Immature natural killer cell (primary cell): ENCODE results near the gene CD27. TPM values are rescaled to one million over a fixed set of nuclear protein-coding genes. Genes with fewer than 3 reads are reported as not detected.
"Not testable (repeated sequence)": the region's sequence is repeated elsewhere in the genome, so short reads cannot be mapped to it uniquely, and the experiment has no call there.

Experiments used
- DNase-seq, 3 donors: peaks; one replicate each; pipeline ENCODE4 v3.0.0; 2022; ENCODE audit warnings: mixed read lengths in 1 of 3
- H3K27ac Mint-ChIP-seq, 6 donors: one replicate each; pipeline ENCODE4 v1.8.0; 2020; ENCODE audit warnings: mixed read lengths in 6 of 6, mild to moderate bottlenecking in 5 of 6, inconsistent platforms in 4 of 6, moderate library complexity in 3 of 6
- H3K27me3 Mint-ChIP-seq, 3 donors: one replicate each; pipeline ENCODE4 v1.8.0; 2020 to 2021; ENCODE audit warnings: low read depth in 3 of 3, mild to moderate bottlenecking in 3 of 3, mixed read lengths in 3 of 3, moderate library complexity in 3 of 3, inconsistent platforms in 1 of 3
- H3K36me3 Mint-ChIP-seq, 3 donors: one replicate each; pipeline ENCODE4 v1.8.0; 2020; ENCODE audit warnings: mixed read lengths in 3 of 3, inconsistent platforms in 2 of 3, mild to moderate bottlenecking in 2 of 3
- H3K4me1 Mint-ChIP-seq, 2 donors: one replicate each; pipeline ENCODE4 v1.8.0; 2020; ENCODE audit warnings: inconsistent platforms in 2 of 2, mild to moderate bottlenecking in 2 of 2, mixed read lengths in 2 of 2, moderate library complexity in 1 of 2
- H3K4me3 Mint-ChIP-seq, 5 donors: one replicate each; pipeline ENCODE4 v1.8.0; 2020; ENCODE audit warnings: mild to moderate bottlenecking in 5 of 5, mixed read lengths in 5 of 5, inconsistent platforms in 3 of 5, moderate library complexity in 3 of 5
- H3K9me3 Mint-ChIP-seq, 6 donors: one replicate each; pipeline ENCODE4 v1.8.0; 2020; ENCODE audit warnings: mild to moderate bottlenecking in 6 of 6, mixed read lengths in 6 of 6, inconsistent platforms in 4 of 6, moderate library complexity in 3 of 6
- polyA plus RNA-seq, 3 donors: library from polyadenylated mRNA; unstranded; fragments of 300-500 nt; fragmentation: Illumina TruSeq; gene quantifications; one replicate each; pipeline ENCODE4 v1.2.3, GENCODE V29; 2021

Gene CD27
- polyA plus RNA-seq, 3 donors from 2014 or later: 17.0 to 28.5 (median 25.4) TPM

- peak; percentile 94 to 95 (median 94) for DNase-seq
- Mint-ChIP-seq H3K27ac (peak within 1 kb of the TSS; percentile 95 to 99 (median 97)), H3K36me3 (peaks cover 0 to 8% (median 4%) of the 10 kb centered on the region in 3 donors), H3K9me3 (no peaks in the 10 kb centered on the region), H3K4me3 (peak within 1 kb of the TSS; percentile 92 to 98 (median 96)), H3K4me1 (peaks cover 33 to 45% of the 10 kb centered on the region in 2 donors), H3K27me3 (peaks cover 9 to 22% (median 10%) of the 10 kb centered on the region in 3 donors)
Measured at GRCh38 chr12:6493497-6494257, 48.9 kb downstream of the CD27 start, which contains the start of gene NCAPD2. Gene NCAPD2, plus strand, starts transcription at chr12:6494102. Its CDS starts 997 bp downstream, at chr12:6495099.

- Mint-ChIP-seq H3K4me3 (peak overlapping the region; percentile 92 to 98 (median 96)), H3K27ac (peak overlapping the region; percentile 93 to 99 (median 96)), H3K27me3 (peaks cover 9 to 22% (median 10%) of the 10 kb centered on the region in 3 donors)
Measured at GRCh38 chr12:6494258-6494743, 49.5 kb downstream of the CD27 start.

GRCh38 chr12:6494968-6495367 lies 50.2 kb downstream of the CD27 start:
- H3K4me1 Mint-ChIP-seq: peaks cover 33 to 45% of the 10 kb centered on the region in 2 donors
- no peaks in the 10 kb centered on the region for H3K9me3 Mint-ChIP-seq
- H3K27me3 Mint-ChIP-seq: peaks cover 9 to 22% (median 10%) of the 10 kb centered on the region in 3 donors
- DNase-seq: no peak
- H3K36me3 Mint-ChIP-seq: peaks cover 0 to 11% (median 4%) of the 10 kb centered on the region in 3 donors
- peak overlapping the region; percentile 92 to 98 (median 96) for H3K4me3 Mint-ChIP-seq
- H3K27ac Mint-ChIP-seq: peak overlapping the region; percentile 93 to 99 (median 96)

More at GRCh38 chr12:6494258-6494743, 49.5 kb downstream of the CD27 start:
- Mint-ChIP-seq H3K4me1 (peaks cover 33 to 45% of the 10 kb centered on the region in 2 donors), H3K36me3 (peaks cover 0 to 11% (median 4%) of the 10 kb centered on the region in 3 donors), H3K9me3 (no peaks in the 10 kb centered on the region)
- DNase-seq: no peak

- H3K4me3 Mint-ChIP-seq, DNase-seq, H3K9me3 Mint-ChIP-seq, H3K36me3 Mint-ChIP-seq: not testable (repeated sequence)
- peaks cover 9 to 17% (median 10%) of the 10 kb centered on the region in 3 donors for H3K27me3 Mint-ChIP-seq
- H3K27ac Mint-ChIP-seq: peak overlapping the region in 4 of 6 donors; percentile 18 to 75 (median 64)
- H3K4me1 Mint-ChIP-seq: peaks cover 29 to 38% of the 10 kb centered on the region in 2 donors
Measured at GRCh38 chr12:6497291-6497690, 52.5 kb downstream of the CD27 start.

- Mint-ChIP-seq H3K4me3 (no peak overlapping the region), H3K4me1 (peaks cover 8 to 12% of the 10 kb centered on the region in 2 donors), H3K36me3 (peaks cover 0 to 6% (median 0%) of the 10 kb centered on the region in 3 donors), H3K27me3 (no peaks in the 10 kb centered on the region), H3K27ac (no peak overlapping the region), H3K9me3 (no peaks in the 10 kb centered on the region)
- no peak for DNase-seq
Measured at GRCh38 chr12:6500466-6500865, 55.7 kb downstream of the CD27 start.

Other genes starting within 250 kb of the CD27 start
- gene CD9, start 244.6 kb upstream of the CD27 start, polyA plus RNA-seq: 1 to 10 TPM; 2.1 to 9.8 (median 5.1) TPM
- under 1 TPM in 2 of 3 donors, not detected in 1; 0.19 to 0.61 TPM for gene PLEKHG6, start 134.3 kb upstream of the CD27 start, polyA plus RNA-seq
- gene TNFRSF1A, start 102.9 kb upstream of the CD27 start, polyA plus RNA-seq: 10 to 100 TPM; 37.7 to 89.0 (median 67.0) TPM
- under 1 TPM in 2 of 3 donors, not detected in 1; 0.10 to 0.64 TPM for gene SCNN1A, start 69.4 kb upstream of the CD27 start, polyA plus RNA-seq
- gene LTBR, start 60.8 kb upstream of the CD27 start, polyA plus RNA-seq: 1 to 10 TPM; 1.2 to 3.6 (median 2.8) TPM
- 100 to 1,000 TPM; 205 to 276 (median 259) TPM for gene TAPBPL, start 7.1 kb downstream of the CD27 start, polyA plus RNA-seq
- 1 to 10 TPM; 7.8 to 9.7 (median 8.4) TPM for gene VAMP1, start 25.7 kb downstream of the CD27 start, polyA plus RNA-seq
- gene MRPL51, start 48.3 kb downstream of the CD27 start, polyA plus RNA-seq: 100 to 1,000 TPM; 240 to 280 (median 248) TPM
- 10 to 100 TPM; 23.3 to 50.5 (median 24.0) TPM for gene NCAPD2, start 49.1 kb downstream of the CD27 start, polyA plus RNA-seq
- gene GAPDH, start 89.6 kb downstream of the CD27 start, polyA plus RNA-seq: 1,000 to 10,000 TPM; 1,615 to 2,185 (median 1,854) TPM
- 10 to 100 TPM in 1 of 3 donors, 1 to 10 TPM in 2; 1.9 to 13.0 (median 3.1) TPM for gene IFFO1, start 111.1 kb downstream of the CD27 start, polyA plus RNA-seq
- 10 to 100 TPM; 11.3 to 30.8 (median 18.0) TPM for gene NOP2, start 123.3 kb downstream of the CD27 start, polyA plus RNA-seq
- gene CHD4, start 162.4 kb downstream of the CD27 start, polyA plus RNA-seq: 10 to 100 TPM; 13.6 to 59.5 (median 20.7) TPM
- gene LPAR5, start 191.0 kb downstream of the CD27 start, polyA plus RNA-seq: 10 to 100 TPM in 2 of 3 donors, 1 to 10 TPM in 1; 9.6 to 36.1 (median 11.6) TPM
- 10 to 100 TPM in 1 of 3 donors, 1 to 10 TPM in 1, not detected in 1; 4.2 to 10.2 TPM for gene ACRBP, start 202.5 kb downstream of the CD27 start, polyA plus RNA-seq
- 100 to 1,000 TPM in 1 of 3 donors, 10 to 100 TPM in 2; 60.7 to 156 (median 93.9) TPM for gene ING4, start 218.2 kb downstream of the CD27 start, polyA plus RNA-seq
- gene ZNF384, start 244.4 kb downstream of the CD27 start, polyA plus RNA-seq: 10 to 100 TPM; 14.6 to 41.5 (median 31.6) TPM